SKM-1 (cell line): ENCODE data around the gene UGP2.
"Not testable (repeated sequence)": the region's sequence is repeated elsewhere in the genome, so short reads cannot be mapped to it uniquely, and the experiment has no call there.

Experiments used
- DNase-seq: peaks from one replicate; lab custom pipeline; 2025; ENCODE audit not compliant: unreplicated experiment; lab: John Stamatoyannopoulos, UW

Gene UGP2

GRCh38 chr2:63891488-63892030 lies 49.9 kb downstream of the UGP2 start:
- no peak for DNase-seq

GRCh38 chr2:63893163-63893562 lies 51.5 kb downstream of the UGP2 start:
- DNase-seq = no peak

- DNase-seq = no peak
Measured at GRCh38 chr2:63894167-63894566, 52.5 kb downstream of the UGP2 start.

- no peak for DNase-seq
Measured at GRCh38 chr2:63898839-63899238, 57.1 kb downstream of the UGP2 start.

GRCh38 chr2:63899639-63900038 lies 57.9 kb downstream of the UGP2 start:
- DNase-seq = no peak

- no peak for DNase-seq
Measured at GRCh38 chr2:63902149-63902548, 60.5 kb downstream of the UGP2 start.

GRCh38 chr2:63903003-63903402 lies 61.3 kb downstream of the UGP2 start:
- no peak for DNase-seq

- no peak for DNase-seq
Measured at GRCh38 chr2:63914311-63914710, 72.6 kb downstream of the UGP2 start.

- no peak for DNase-seq
Measured at GRCh38 chr2:63926815-63927214, 85.1 kb downstream of the UGP2 start.

- not testable (repeated sequence) for DNase-seq
Measured at GRCh38 chr2:63932104-63932503, 90.4 kb downstream of the UGP2 start.
